NOMO-1 treated with dmso at 0.1 percent for 144 hours (cell line): ENCODE results near the gene SEC61B.
A peak's percentile ranks its signal among the peaks of the same experiment; 100 is the strongest.

ENCODE experiments used
- DNase-seq: peaks from one replicate; lab custom pipeline; 2025; ENCODE audit not compliant: unreplicated experiment; lab: John Stamatoyannopoulos, UW

The SEC61B gene

GRCh38 chr9:99221621-99222415 lies at the start of gene SEC61B, which contains the start of gene ALG2:
Gene SEC61B, plus strand, starts transcription at chr9:99222282. Its CDS starts 82 bp downstream, at chr9:99222364.
Gene ALG2, minus strand, starts transcription at chr9:99221942. Its CDS starts 48 bp downstream, at chr9:99221894.
- DNase-seq: peak; percentile 87

- no peak for DNase-seq
These were observed 48.2 kb upstream of the SEC61B start for GRCh38 chr9:99173570-99174504.

GRCh38 chr9:99176527-99177013 lies 45.5 kb upstream of the SEC61B start:
- DNase-seq: no peak

GRCh38 chr9:99177576-99178366 lies 44.3 kb upstream of the SEC61B start:
- no peak for DNase-seq

GRCh38 chr9:99178912-99179872 lies 42.9 kb upstream of the SEC61B start:
- no peak for DNase-seq

- DNase-seq: no peak
These were observed 41.9 kb upstream of the SEC61B start for GRCh38 chr9:99180199-99180598.

- no peak for DNase-seq
These were observed 41.4 kb upstream of the SEC61B start for GRCh38 chr9:99180662-99181061.

GRCh38 chr9:99181206-99181605 lies 40.9 kb upstream of the SEC61B start:
- no peak for DNase-seq

- DNase-seq: no peak
These were observed 40.5 kb upstream of the SEC61B start for GRCh38 chr9:99181621-99182020.

- DNase-seq: no peak
These were observed 39.7 kb upstream of the SEC61B start for GRCh38 chr9:99182356-99182755.

GRCh38 chr9:99183616-99184015 lies 38.5 kb upstream of the SEC61B start:
- no peak for DNase-seq

- DNase-seq: no peak
These were observed 38.0 kb upstream of the SEC61B start for GRCh38 chr9:99184110-99184474.

GRCh38 chr9:99184475-99185347 lies 37.4 kb upstream of the SEC61B start:
- peak; percentile 36 for DNase-seq

GRCh38 chr9:99185348-99185632 lies 36.8 kb upstream of the SEC61B start:
- no peak for DNase-seq

- DNase-seq: no peak
These were observed 36.1 kb upstream of the SEC61B start for GRCh38 chr9:99185934-99186333.

GRCh38 chr9:99187311-99187710 lies 34.8 kb upstream of the SEC61B start:
- no peak for DNase-seq

GRCh38 chr9:99189186-99189585 lies 32.9 kb upstream of the SEC61B start:
- DNase-seq: no peak

GRCh38 chr9:99189887-99190596 lies 32.0 kb upstream of the SEC61B start:
- no peak for DNase-seq
